Esophagus muscularis mucosa (tissue), 4 donors: ENCODE data around the gene C15orf39.

ENCODE experiments used
- EP300 ChIP-seq: sonication (generic); formaldehyde crosslinking; IDR thresholded peaks from one replicate; pipeline ENCODE4 v1.6.1; 2017; ENCODE audit warnings: antibody characterized with exemption
- POLR2A ChIP-seq: fragments of 450-650 bp; IDR thresholded peaks from one replicate; pipeline ENCODE4 v1.6.1; 2017; ENCODE audit warnings: antibody characterized with exemption, moderate library complexity, mild to moderate bottlenecking, low read depth
- POLR2AphosphoS5 ChIP-seq, 2 donors: sonication (generic); formaldehyde crosslinking; IDR thresholded peaks; one replicate each; pipeline ENCODE4 v1.6.1; 2017; ENCODE audit warnings: antibody characterized with exemption in 2 of 2
- TF ChIP-seq, protein P1 (sequence below), 3 experiments: fragments of 200-600 bp in 2 of 3; fragments of 450-650 bp in 1 of 3; sonication (generic) in 2 of 3; IDR thresholded peaks; one replicate each; pipeline ENCODE4 v1.5.1; 2017 to 2019; ENCODE audit warnings: antibody characterized with exemption in 3 of 3, mild to moderate bottlenecking in 2 of 3, moderate library complexity in 1 of 3

DNA sequence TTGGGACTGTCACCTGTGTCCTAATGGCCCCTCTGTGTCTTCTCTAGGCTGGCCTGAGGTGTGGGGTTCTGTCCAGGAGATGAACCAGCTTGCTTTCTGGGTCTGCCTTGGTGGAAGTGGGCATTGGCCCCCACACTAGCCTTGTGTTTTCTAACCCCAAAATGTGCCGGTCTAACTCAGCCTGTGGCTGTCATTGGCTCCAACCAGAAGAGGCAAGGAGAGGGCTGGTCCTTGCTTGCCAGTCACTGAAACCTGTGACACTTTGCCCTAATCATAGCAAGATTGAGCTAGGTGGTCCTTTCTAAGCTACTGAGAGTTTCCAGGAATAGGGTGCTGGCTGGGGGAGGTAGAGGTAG lies 2.2 kb downstream of the C15orf39 start:
- TF ChIP-seq, protein P1, sequence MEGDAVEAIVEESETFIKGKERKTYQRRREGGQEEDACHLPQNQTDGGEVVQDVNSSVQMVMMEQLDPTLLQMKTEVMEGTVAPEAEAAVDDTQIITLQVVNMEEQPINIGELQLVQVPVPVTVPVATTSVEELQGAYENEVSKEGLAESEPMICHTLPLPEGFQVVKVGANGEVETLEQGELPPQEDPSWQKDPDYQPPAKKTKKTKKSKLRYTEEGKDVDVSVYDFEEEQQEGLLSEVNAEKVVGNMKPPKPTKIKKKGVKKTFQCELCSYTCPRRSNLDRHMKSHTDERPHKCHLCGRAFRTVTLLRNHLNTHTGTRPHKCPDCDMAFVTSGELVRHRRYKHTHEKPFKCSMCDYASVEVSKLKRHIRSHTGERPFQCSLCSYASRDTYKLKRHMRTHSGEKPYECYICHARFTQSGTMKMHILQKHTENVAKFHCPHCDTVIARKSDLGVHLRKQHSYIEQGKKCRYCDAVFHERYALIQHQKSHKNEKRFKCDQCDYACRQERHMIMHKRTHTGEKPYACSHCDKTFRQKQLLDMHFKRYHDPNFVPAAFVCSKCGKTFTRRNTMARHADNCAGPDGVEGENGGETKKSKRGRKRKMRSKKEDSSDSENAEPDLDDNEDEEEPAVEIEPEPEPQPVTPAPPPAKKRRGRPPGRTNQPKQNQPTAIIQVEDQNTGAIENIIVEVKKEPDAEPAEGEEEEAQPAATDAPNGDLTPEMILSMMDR (IDR thresholded peaks at IDR 0.05): no peak
- no peak for TF ChIP-seq POLR2A
- no peak for TF ChIP-seq POLR2AphosphoS5 (IDR thresholded peaks at IDR 0.05)
- TF ChIP-seq EP300: no peak
